GM12878 (cell line): Measurements from ENCODE around the gene SLC35F3. TPM values are rescaled to one million over a fixed set of nuclear protein-coding genes. Genes with fewer than 3 reads are reported as not detected.

ENCODE experiments used
- ATAC-seq: fragments of 200-7000 bp; cut with Tn5 transposase; 3 replicates; pipeline ENCODE4 v1.9.1; 2020; ENCODE audit warnings: mild to moderate bottlenecking, moderate library complexity
- BruUV-seq: library from RNA; stranded (reverse); fragments of 400-500 nt; replicated peaks from 2 replicates; lab custom pipeline; 2021; lab: Mats Ljungman, UMichigan
- CTCF ChIA-PET: fragments of 300-600 bp; sonication (Branson Sonifier 250); formaldehyde crosslinking; extraction: SDS; loops from one replicate; lab custom pipeline; 2021; ENCODE audit warnings: inconsistent platforms; lab: Yijun Ruan, JAX
- POLR2A ChIA-PET: fragments of 350-600 bp; formaldehyde crosslinking; extraction: SDS; loops from one replicate; lab custom pipeline; 2021; ENCODE audit warnings: inconsistent platforms; lab: Charles Lee
- RAD21 ChIA-PET: fragments of 300-600 bp; sonication (Branson Sonifier 250); formaldehyde crosslinking; loops from one replicate; lab custom pipeline; 2023; ENCODE audit warnings: antibody characterized with exemption; ENCODE audit not compliant: unreplicated experiment; lab: Charles Lee
- SMC1A ChIA-PET: fragments of 300-600 bp; sonication (Branson Sonifier 250); formaldehyde crosslinking; loops from one replicate; lab custom pipeline; 2023; ENCODE audit not compliant: unreplicated experiment, uncharacterized antibody; lab: Charles Lee
- DNase-seq: peaks from one replicate; pipeline ENCODE4 v3.0.0-alpha.2; 2011; ENCODE audit warnings: low read depth, low spot score
- FAIRE-seq: peaks from 3 replicates; lab custom pipeline; 2011; peaks lifted over from hg19 to GRCh38; lab: Jason Lieb, UNC
- H2AFZ ChIP-seq: 2 replicates; pipeline ENCODE4 v1.6.0; 2011; ENCODE audit warnings: low read depth, low read length, control low read depth; ENCODE audit not compliant: control insufficient read depth
- H3K27ac ChIP-seq: 2 replicates; pipeline ENCODE4 v1.5.1; 2011; ENCODE audit warnings: control low read depth; ENCODE audit not compliant: control insufficient read depth, insufficient read depth
- H3K27me3 ChIP-seq, 2 experiments: replicated peaks in 1 of 2; 2 replicates each; pipeline versions ENCODE4 v1.6.0 to v1.6.1; 2011; ENCODE audit warnings: low read length in 1 of 2; ENCODE audit not compliant: control insufficient read depth in 2 of 2, insufficient read depth in 2 of 2
- H3K36me3 ChIP-seq, 2 experiments: 2 replicates each; pipeline ENCODE4 v1.5.1; 2011; ENCODE audit warnings: low read length in 1 of 2; ENCODE audit not compliant: control insufficient read depth in 2 of 2, insufficient read depth in 2 of 2
- H3K4me1 ChIP-seq: 2 replicates; pipeline ENCODE4 v1.6.1; 2011; ENCODE audit warnings: mild to moderate bottlenecking, low read length, moderate library complexity, mixed read lengths; ENCODE audit not compliant: control insufficient read depth, insufficient read depth
- H3K4me2 ChIP-seq: 2 replicates; pipeline ENCODE4 v1.6.0; 2011; ENCODE audit warnings: control low read depth; ENCODE audit not compliant: control insufficient read depth, insufficient read depth
- H3K4me3 ChIP-seq: fragments of 200-600 bp; sonication (generic); 2 replicates; pipeline ENCODE4 v1.5.1; 2016
- H3K79me2 ChIP-seq: 2 replicates; pipeline ENCODE4 v1.6.0; 2011; ENCODE audit warnings: low read length; ENCODE audit not compliant: control insufficient read depth, insufficient read depth
- H3K9ac ChIP-seq: 2 replicates; pipeline ENCODE4 v1.8.0; 2011; ENCODE audit warnings: low read length, control low read depth, mixed read lengths; ENCODE audit not compliant: control insufficient read depth, insufficient read depth
- H3K9me3 ChIP-seq: replicated peaks from 3 replicates; pipeline ENCODE4 v1.5.1; 2011; ENCODE audit warnings: mild to moderate bottlenecking, low read length; ENCODE audit not compliant: control insufficient read depth, insufficient read depth
- H4K20me1 ChIP-seq: 2 replicates; pipeline ENCODE4 v1.6.0; 2011; ENCODE audit not compliant: control insufficient read depth, insufficient read depth
- EED ChIP-seq: sonication (generic); IDR thresholded peaks from 2 replicates; pipeline ENCODE4 v1.6.1; 2016; ENCODE audit warnings: antibody characterized with exemption, low read depth
- RBBP5 ChIP-seq: fragments of 200-600 bp; sonication (generic); conservative IDR thresholded peaks from 2 replicates; pipeline ENCODE4 v1.6.1; 2016
- SREBF1 ChIP-seq: IDR thresholded peaks from 2 replicates; pipeline ENCODE4 v1.6.1; 2012; ENCODE audit warnings: mild to moderate bottlenecking, low read length
- TARDBP ChIP-seq: IDR thresholded peaks from 2 replicates; pipeline ENCODE4 v1.6.1; 2016; ENCODE audit warnings: borderline replicate concordance
- TBL1XR1 ChIP-seq: IDR thresholded peaks from 2 replicates; pipeline ENCODE4 v1.6.1; 2012; ENCODE audit warnings: low read depth, low read length, improper control_type of control experiment
- WGBS: methylation state at CpG from one replicate; pipeline ENCODE4 v1.1.6; 2016; ENCODE audit warnings: low lambda C conversion rate; ENCODE audit not compliant: insufficient replicate concordance, insufficient coverage; ENCODE audit errors: missing lambda C conversion rate; 5-methylcytosine and 5-hydroxymethylcytosine counted together
- in situ Hi-C: fragments of 300-500 bp; cut with MboI; formaldehyde crosslinking; loops from 9 replicates; pipeline ENCODE4 v1.14.3; 2018; ENCODE audit warnings: mixed read lengths
- intact Hi-C: fragments of 100-400 bp; cut with micrococcal nuclease; formaldehyde crosslinking; loops from one replicate; pipeline ENCODE4 v1.14.2; 2022; ENCODE audit not compliant: unreplicated experiment
- polyA plus RNA-seq, 11 experiments: library from polyadenylated mRNA; depleted of rRNA in 4 of 11; unstranded in 6 of 11; stranded (reverse) in 5 of 11; fragments of >200 nt; fragmentation: Nextera tagmentation in 4 of 11; fragmentation: Illumina TruSeq in 1 of 11; extraction: Ambion mirVana in 4 of 11; extraction: Trizol in 1 of 11; gene quantifications; 1 replicate in 1 of 11; 2 replicates in 10 of 11; pipeline versions ENCODE4 v1.2.1 to v1.2.3, GENCODE V29; 2011 to 2016; ENCODE audit warnings: inconsistent platforms in 2 of 11, missing spikeins in 2 of 11, low read depth in 1 of 11
- total RNA-seq, 4 experiments: library from RNA; depleted of rRNA in 3 of 4; stranded (reverse); fragments of >200 nt in 3 of 4; fragmentation: Illumina TruSeq in 1 of 4; extraction: Trizol in 1 of 4; gene quantifications; 2 replicates each; pipeline versions ENCODE4 v1.2.1 to v1.2.3, GENCODE V29; 2013 to 2021
- TF ChIP-seq, protein P1 (sequence below): IDR thresholded peaks from 2 replicates; pipeline ENCODE4 v1.6.1; 2011; ENCODE audit warnings: borderline replicate concordance, low read depth, mild to moderate bottlenecking, moderate library complexity, low read length; ENCODE audit not compliant: insufficient read depth, poor library complexity, severe bottlenecking
- TF ChIP-seq, protein P2 (sequence below): IDR thresholded peaks from 2 replicates; pipeline ENCODE4 v1.6.1; 2012; ENCODE audit warnings: low read length, inconsistent platforms
- TF ChIP-seq, protein P3 (sequence below): IDR thresholded peaks from 2 replicates; pipeline ENCODE4 v1.6.1; 2011; ENCODE audit warnings: low read depth, mild to moderate bottlenecking, low read length, moderate library complexity, borderline replicate concordance; ENCODE audit errors: extremely low read depth

Gene SLC35F3
- total and polyA plus RNA-seq, 10 of the 15 experiments (the other 5 are each of a cell fraction or from before 2014, with no cell fraction given) = 1.0 to 8.6 (median 5.7) TPM

DNA sequence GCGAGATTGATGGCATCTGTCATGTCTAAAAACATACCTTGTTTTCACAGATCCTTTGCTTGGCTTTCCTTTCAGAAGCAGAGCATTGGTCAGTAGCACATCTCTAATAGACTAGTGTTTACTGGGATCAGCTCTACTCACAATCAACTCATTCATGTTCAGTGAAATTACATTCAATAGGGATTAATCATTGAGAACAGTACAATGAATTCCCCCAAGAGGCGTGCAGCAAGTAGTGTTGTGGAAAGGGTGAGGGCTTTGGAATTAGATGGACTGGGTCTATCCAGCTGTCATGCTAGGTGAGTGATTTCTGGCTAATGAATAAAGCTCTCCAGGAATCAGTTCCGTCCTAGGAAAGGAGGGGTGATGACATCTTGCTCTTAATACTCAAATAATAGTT is 313.6 kb downstream of the SLC35F3 start:
- Histone ChIP-seq H3K27ac (no peak overlapping the region), H3K4me3 (no peak overlapping the region), H3K9me3 (no peaks in the 10 kb centered on the region), H3K4me1 (peaks cover 31% of the 10 kb centered on the region), H3K79me2 (no peaks in the 10 kb centered on the region; the same call in none of the 2 replicates), H2AFZ (no peak overlapping the region), H3K9ac (no peak overlapping the region), H3K27me3 (no peaks in the 10 kb centered on the region), H4K20me1 (no peaks in the 10 kb centered on the region), H3K36me3 (no peaks in the 10 kb centered on the region), H3K4me2 (no peak overlapping the region)
- SMC1A ChIA-PET = interaction anchor here (1.1 to 9.0 kb wide), 3 partner anchors 8 to 30 kb away, joined by 3 to 86 read pairs (median 4); no protein-coding TSS in a partner anchor
- DNase-seq (no peak), ATAC-seq (no peak), FAIRE-seq (no peak)
- RAD21 ChIA-PET = interaction anchor here (2.6 kb wide), 1 partner anchor 92 kb away, joined by 17 read pairs; no protein-coding TSS in a partner anchor
- POLR2A ChIA-PET = interaction anchor here (1.4 kb wide), 1 partner anchor 8 kb away, joined by 3 read pairs; no protein-coding TSS in a partner anchor
- TF ChIP-seq, protein P1, sequence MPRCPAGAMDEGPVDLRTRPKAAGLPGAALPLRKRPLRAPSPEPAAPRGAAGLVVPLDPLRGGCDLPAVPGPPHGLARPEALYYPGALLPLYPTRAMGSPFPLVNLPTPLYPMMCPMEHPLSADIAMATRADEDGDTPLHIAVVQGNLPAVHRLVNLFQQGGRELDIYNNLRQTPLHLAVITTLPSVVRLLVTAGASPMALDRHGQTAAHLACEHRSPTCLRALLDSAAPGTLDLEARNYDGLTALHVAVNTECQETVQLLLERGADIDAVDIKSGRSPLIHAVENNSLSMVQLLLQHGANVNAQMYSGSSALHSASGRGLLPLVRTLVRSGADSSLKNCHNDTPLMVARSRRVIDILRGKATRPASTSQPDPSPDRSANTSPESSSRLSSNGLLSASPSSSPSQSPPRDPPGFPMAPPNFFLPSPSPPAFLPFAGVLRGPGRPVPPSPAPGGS = no peak
- TF ChIP-seq TBL1XR1 = no peak
- TF ChIP-seq RBBP5 = no peak
- CTCF ChIA-PET = interaction anchor here (12.6 kb wide), 1 partner anchor 90 kb away, joined by 312 read pairs; no protein-coding TSS in a partner anchor
- 30% methylated on average over 3 of the region's 3 CpGs for WGBS
- no TSS peak for BruUV-seq
- intact Hi-C loops (loop anchor here (10.0 kb wide), 1 partner anchor 257 kb away; the partner anchor contains the start of gene TARBP1), in situ Hi-C loops (loop anchor here (25.0 kb wide), 1 partner anchor 94 kb away; no protein-coding TSS in a partner anchor)

DNA sequence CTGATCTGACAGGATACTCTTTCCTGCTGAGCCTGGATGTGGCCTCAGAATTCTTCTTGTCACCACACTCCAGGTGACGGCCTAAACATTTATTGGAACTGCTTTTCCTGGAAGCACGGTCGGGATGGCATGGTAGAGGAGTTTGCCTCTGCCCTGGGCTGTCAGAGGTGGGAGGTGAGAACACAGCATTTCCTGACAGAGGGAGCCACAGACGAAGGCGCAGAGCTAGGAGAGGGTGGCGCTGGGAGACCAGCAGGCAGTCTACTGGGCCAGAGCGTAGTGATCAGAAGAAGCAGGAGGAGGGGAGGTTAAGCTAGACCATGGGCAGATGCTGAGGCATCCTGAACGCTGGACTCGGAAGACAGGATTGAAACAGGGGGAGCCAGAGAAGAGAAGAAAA is 315.2 kb downstream of the SLC35F3 start:
- no peaks in the 10 kb centered on the region for H3K9me3 ChIP-seq
- H3K4me3 ChIP-seq = no peak overlapping the region
- POLR2A ChIA-PET = no interaction called here
- H3K4me2 ChIP-seq = no peak overlapping the region
- no TSS peak for BruUV-seq
- ATAC-seq = no peak
- 74% methylated on average over 9 of the region's 9 CpGs for WGBS
- SMC1A ChIA-PET = interaction anchor here (1.4 to 9.0 kb wide), 2 partner anchors 11 to 23 kb away, joined by 5 to 86 read pairs; no protein-coding TSS in a partner anchor
- no peaks in the 10 kb centered on the region for H3K27me3 ChIP-seq
- no peak for DNase-seq
- no peak overlapping the region for H3K9ac ChIP-seq
- H3K79me2 ChIP-seq = no peaks in the 10 kb centered on the region; the same call in none of the 2 replicates
- no peak overlapping the region for H3K27ac ChIP-seq
- H4K20me1 ChIP-seq = no peaks in the 10 kb centered on the region
- CTCF ChIA-PET = interaction anchor here (0.8 to 12.6 kb wide), 3 partner anchors 15 to 89 kb away, joined by 3 to 312 read pairs (median 7); no protein-coding TSS in a partner anchor
- H3K36me3 ChIP-seq = no peaks in the 10 kb centered on the region
- H2AFZ ChIP-seq = no peak overlapping the region
- in situ Hi-C loops (loop anchor here (25.0 kb wide), 1 partner anchor 93 kb away; no protein-coding TSS in a partner anchor), intact Hi-C loops (loop anchor here (10.0 kb wide), 1 partner anchor 255 kb away; the partner anchor contains the start of gene TARBP1)
- H3K4me1 ChIP-seq = peaks cover 20% of the 10 kb centered on the region
- no peak for FAIRE-seq
- RAD21 ChIA-PET = interaction anchor here (1.0 kb wide), 1 partner anchor 26 kb away, joined by 3 read pairs; no protein-coding TSS in a partner anchor
- TF ChIP-seq, protein P2, sequence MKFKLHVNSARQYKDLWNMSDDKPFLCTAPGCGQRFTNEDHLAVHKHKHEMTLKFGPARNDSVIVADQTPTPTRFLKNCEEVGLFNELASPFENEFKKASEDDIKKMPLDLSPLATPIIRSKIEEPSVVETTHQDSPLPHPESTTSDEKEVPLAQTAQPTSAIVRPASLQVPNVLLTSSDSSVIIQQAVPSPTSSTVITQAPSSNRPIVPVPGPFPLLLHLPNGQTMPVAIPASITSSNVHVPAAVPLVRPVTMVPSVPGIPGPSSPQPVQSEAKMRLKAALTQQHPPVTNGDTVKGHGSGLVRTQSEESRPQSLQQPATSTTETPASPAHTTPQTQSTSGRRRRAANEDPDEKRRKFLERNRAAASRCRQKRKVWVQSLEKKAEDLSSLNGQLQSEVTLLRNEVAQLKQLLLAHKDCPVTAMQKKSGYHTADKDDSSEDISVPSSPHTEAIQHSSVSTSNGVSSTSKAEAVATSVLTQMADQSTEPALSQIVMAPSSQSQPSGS = no peak
- TF ChIP-seq TARDBP (no peak), TBL1XR1 (no peak), SREBF1 (no peak), EED (no peak)
- TF ChIP-seq, protein P1 = no peak
- TF ChIP-seq, protein P3, sequence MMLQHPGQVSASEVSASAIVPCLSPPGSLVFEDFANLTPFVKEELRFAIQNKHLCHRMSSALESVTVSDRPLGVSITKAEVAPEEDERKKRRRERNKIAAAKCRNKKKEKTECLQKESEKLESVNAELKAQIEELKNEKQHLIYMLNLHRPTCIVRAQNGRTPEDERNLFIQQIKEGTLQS = no peak
